Skeletal muscle tissue (tissue), 4 donors: ENCODE measurements around the gene NEURL1B. TPM values are rescaled to one million over a fixed set of nuclear protein-coding genes. Genes with fewer than 3 reads are reported as not detected.
"Not testable (repeated sequence)": the region's sequence is repeated elsewhere in the genome, so short reads cannot be mapped to it uniquely, and the experiment has no call there.

Experiments
- H3K27ac ChIP-seq: one replicate; pipeline ENCODE4 v1.7.0; 2013; ENCODE audit warnings: mild to moderate bottlenecking, low read depth, low read length, inconsistent platforms
- H3K27me3 ChIP-seq, 3 donors: one replicate each; pipeline ENCODE4 v1.7.0; 2013; ENCODE audit warnings: low read length in 3 of 3; ENCODE audit not compliant: control insufficient read depth in 3 of 3, insufficient read depth in 3 of 3
- H3K36me3 ChIP-seq, 3 donors: one replicate each; pipeline ENCODE4 v1.7.0; 2013; ENCODE audit warnings: low read length in 3 of 3; ENCODE audit not compliant: control insufficient read depth in 3 of 3, insufficient read depth in 3 of 3
- H3K4me1 ChIP-seq, 3 donors: one replicate each; pipeline ENCODE4 v1.7.0; 2013; ENCODE audit warnings: low read length in 3 of 3, mild to moderate bottlenecking in 3 of 3; ENCODE audit not compliant: control insufficient read depth in 3 of 3, insufficient read depth in 3 of 3
- H3K4me3 ChIP-seq, 3 donors: one replicate each; pipeline ENCODE4 v1.7.0; 2013; ENCODE audit warnings: low read length in 3 of 3
- H3K9ac ChIP-seq, 3 donors: one replicate each; pipeline ENCODE4 v1.7.0; 2013; ENCODE audit warnings: low read length in 3 of 3, mild to moderate bottlenecking in 3 of 3, moderate library complexity in 2 of 3, low read depth in 1 of 3
- H3K9me3 ChIP-seq, 3 donors: one replicate each; pipeline ENCODE4 v1.7.0; 2013; ENCODE audit warnings: low read length in 3 of 3; ENCODE audit not compliant: control insufficient read depth in 3 of 3
- total RNA-seq: library from RNA; depleted of rRNA; stranded (reverse); fragments of >200 nt; gene quantifications from one replicate; pipeline ENCODE4 v1.2.3, GENCODE V29; 2014
- donor health status: Osteomylitis.

The NEURL1B gene
- total RNA-seq, 1 donor from 2014 or later: 23.0 TPM

DNA sequence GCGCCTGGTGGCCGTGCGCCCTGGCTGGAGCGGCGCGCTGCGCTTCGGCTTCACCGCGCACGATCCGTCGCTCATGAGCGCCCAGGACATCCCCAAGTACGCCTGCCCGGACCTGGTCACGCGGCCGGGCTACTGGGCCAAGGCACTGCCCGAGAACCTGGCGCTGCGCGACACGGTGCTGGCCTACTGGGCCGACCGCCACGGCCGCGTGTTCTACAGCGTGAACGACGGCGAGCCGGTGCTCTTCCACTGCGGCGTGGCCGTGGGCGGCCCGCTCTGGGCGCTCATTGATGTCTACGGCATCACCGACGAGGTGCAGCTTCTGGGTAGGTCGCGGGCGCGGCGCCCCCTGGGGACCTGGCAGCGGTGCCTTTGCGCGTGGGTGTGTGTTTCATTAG, 28.9 kb downstream of the NEURL1B start:
- Histone ChIP-seq H3K9me3 (no peaks in the 10 kb centered on the region), H3K27ac (no peak overlapping the region), H3K4me1 (peaks cover 13 to 29% (median 18%) of the 10 kb centered on the region in 3 donors)

DNA sequence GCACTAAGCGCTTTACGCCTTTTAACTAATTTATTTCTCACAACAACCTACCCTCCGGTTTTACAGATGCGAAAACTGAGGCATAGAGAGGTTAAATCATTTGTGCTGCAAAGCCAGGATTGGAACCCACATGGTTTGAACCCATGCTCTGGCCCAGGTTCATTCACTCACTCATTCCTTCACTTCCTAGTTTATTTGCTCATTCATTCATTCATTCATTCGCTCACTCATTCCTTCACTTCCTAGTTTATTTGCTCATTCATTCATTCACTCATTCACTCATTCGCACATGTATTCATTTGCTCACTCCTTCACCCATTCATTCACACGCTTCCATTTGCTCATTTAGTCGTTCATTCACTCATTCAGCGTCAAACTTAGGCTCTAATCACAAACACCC, 29.4 kb downstream of the NEURL1B start:
- no peak overlapping the region for H3K27ac ChIP-seq
- H3K4me3 ChIP-seq: no peak overlapping the region
- H3K9me3 ChIP-seq: no peaks in the 10 kb centered on the region
- H3K36me3 ChIP-seq: peaks cover 0 to 2% (median 2%) of the 10 kb centered on the region in 3 donors
- no peak overlapping the region for H3K9ac ChIP-seq
- H3K27me3 ChIP-seq: no peaks in the 10 kb centered on the region
- peaks cover 13 to 27% (median 14%) of the 10 kb centered on the region in 3 donors for H3K4me1 ChIP-seq

More for the DNA sequence above, 28.9 kb downstream of the NEURL1B start:
- H3K9ac ChIP-seq: no peak overlapping the region
- peaks cover 0 to 2% (median 2%) of the 10 kb centered on the region in 3 donors for H3K36me3 ChIP-seq
- H3K4me3 ChIP-seq: no peak overlapping the region
- H3K27me3 ChIP-seq: no peaks in the 10 kb centered on the region

DNA sequence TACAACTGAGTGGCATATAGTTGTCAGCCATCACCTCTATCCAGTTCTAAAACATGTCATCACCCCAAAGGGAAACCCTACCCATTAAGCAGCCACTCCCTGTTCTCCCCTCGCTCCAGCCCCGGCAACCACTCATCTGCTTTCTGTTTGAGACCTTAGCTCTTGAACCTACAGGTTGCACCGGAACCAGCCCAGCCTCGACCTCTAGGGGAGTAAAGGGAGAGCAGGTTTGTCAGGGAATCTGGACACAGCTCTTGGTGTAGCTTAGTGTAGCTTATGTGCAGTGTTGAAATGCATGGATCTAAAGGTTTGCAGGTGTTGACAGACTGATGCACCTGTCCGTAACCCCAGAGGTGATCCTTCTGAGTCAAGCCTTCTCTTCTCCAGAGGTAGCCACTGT, 30.0 kb downstream of the NEURL1B start:
- no peak overlapping the region for H3K27ac ChIP-seq
- no peak overlapping the region for H3K9ac ChIP-seq
- no peaks in the 10 kb centered on the region for H3K27me3 ChIP-seq
- H3K9me3 ChIP-seq: no peaks in the 10 kb centered on the region
- H3K4me3 ChIP-seq: no peak overlapping the region
- H3K4me1 ChIP-seq: peaks cover 9 to 27% (median 15%) of the 10 kb centered on the region in 3 donors
- peaks cover 0 to 2% (median 2%) of the 10 kb centered on the region in 3 donors for H3K36me3 ChIP-seq

DNA sequence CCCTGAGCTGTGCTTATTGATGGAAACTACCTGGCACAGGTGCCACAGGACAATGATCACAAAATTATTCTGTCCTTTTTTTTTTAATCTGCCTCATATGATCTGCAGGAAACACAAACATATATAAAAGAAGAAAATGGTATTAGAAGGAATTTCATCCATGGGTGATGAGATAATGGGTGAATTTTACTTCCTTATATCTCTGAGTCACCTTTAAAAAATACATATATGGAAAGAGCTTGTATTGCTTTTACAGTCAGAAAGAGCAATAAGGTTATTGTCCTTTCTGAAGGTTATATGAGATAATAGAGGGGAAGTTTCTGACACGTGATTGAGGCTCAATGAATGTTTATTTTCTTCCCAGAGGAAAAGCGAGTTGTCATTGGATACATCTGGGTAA, 31.6 kb downstream of the NEURL1B start:
- Histone ChIP-seq H3K4me3 (no peak overlapping the region), H3K36me3 (peaks cover 0 to 12% (median 2%) of the 10 kb centered on the region in 3 donors), H3K9ac (no peak overlapping the region), H3K27me3 (no peaks in the 10 kb centered on the region), H3K4me1 (peaks cover 17 to 30% (median 25%) of the 10 kb centered on the region in 3 donors), H3K27ac (no peak overlapping the region), H3K9me3 (no peaks in the 10 kb centered on the region)

DNA sequence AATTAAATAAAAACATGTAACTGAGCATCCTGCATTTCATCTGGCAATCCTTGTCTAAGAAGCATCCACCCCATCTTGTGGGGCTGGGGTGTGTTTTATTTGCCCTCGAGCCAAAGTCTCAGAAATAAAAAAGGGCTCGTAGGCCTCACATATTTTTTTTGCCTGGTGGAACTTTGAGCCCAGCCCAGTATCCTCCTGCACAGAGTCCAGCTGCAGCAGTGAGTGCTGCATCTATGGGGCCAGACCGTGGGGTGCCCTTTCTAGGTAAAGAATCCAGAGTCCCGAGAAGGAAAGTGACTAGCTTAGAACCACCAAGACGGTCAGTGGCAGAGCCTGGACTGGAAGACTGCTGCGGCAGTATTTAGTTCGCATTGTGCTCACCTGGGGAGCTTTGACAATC, 33.1 kb downstream of the NEURL1B start:
- no peak overlapping the region for H3K9ac ChIP-seq
- H3K27me3 ChIP-seq: no peaks in the 10 kb centered on the region
- peaks cover 12 to 36% (median 27%) of the 10 kb centered on the region in 3 donors for H3K4me1 ChIP-seq
- H3K4me3 ChIP-seq: no peak overlapping the region
- H3K36me3 ChIP-seq: peaks cover 0 to 14% (median 2%) of the 10 kb centered on the region in 3 donors
- no peak overlapping the region for H3K27ac ChIP-seq
- H3K9me3 ChIP-seq: no peaks in the 10 kb centered on the region

DNA sequence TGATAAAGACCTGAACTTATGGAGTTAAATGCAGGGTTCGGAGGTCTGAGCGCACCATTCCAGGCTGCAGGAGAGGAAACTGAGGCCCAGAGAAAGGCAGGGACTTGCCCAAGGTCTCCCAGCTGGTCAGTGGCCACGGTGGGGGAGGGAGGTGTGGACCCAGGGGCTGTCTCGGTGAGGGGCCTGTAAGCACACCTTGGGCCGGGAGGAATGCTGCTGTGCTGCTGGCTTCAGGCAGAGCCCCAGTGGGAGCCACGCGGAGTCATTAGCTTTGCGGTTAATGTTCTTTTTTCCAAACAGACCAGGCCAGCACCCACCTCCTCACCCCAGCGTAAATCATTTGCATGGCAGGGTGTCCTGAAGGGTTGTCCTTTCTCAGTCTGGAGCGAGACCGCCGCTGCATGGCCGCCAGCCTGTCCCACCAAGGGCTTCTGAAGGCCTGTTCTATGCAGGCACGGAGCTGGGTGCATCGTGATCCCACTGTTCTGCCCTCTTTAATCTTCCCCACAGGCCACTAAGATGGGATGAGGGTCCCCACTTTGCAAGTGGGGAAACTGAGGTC, 35.9 kb downstream of the NEURL1B start:
- peaks cover 18 to 48% (median 37%) of the 10 kb centered on the region in 3 donors for H3K4me1 ChIP-seq
- H3K9ac ChIP-seq: no peak overlapping the region
- H3K27ac ChIP-seq: no peak overlapping the region
- no peaks in the 10 kb centered on the region for H3K27me3 ChIP-seq
- H3K9me3 ChIP-seq: no peaks in the 10 kb centered on the region
- no peak overlapping the region for H3K4me3 ChIP-seq
- H3K36me3 ChIP-seq: peaks cover 0 to 15% (median 0%) of the 10 kb centered on the region in 3 donors

DNA sequence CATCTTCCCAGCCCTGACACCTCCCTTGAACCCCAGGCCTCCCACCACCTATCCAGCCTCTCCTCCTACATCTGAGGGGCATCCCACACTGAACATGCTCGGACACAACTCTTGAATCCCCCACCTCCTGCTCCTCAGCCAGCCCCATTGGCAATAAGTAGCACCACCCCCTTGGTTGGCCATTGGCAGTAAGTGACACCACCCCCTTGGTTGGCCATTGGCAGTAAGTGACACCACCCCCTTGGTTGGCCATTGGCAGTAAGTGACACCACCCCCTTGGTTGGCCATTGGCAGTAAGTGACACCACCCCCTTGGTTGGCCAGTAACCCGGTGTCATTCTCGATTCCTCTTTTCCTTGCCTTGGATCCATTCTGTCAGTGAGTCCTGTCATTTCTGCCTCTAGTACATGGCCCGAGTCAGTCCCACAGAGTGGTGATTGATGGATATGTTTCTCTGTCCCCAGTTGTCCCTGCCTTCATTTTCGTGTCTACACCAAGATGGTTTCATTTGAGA, 37.4 kb downstream of the NEURL1B start:
- Histone ChIP-seq H3K36me3 (peaks cover 0 to 19% (median 0%) of the 10 kb centered on the region in 3 donors), H3K4me1 (peaks cover 18 to 48% (median 37%) of the 10 kb centered on the region in 3 donors), H3K27ac (peak overlapping the region; percentile 19), H3K4me3 (peak overlapping the region in 1 of 3 donors; percentile 22)
- H3K9me3 ChIP-seq, H3K9ac ChIP-seq, H3K27me3 ChIP-seq: not testable (repeated sequence)

DNA sequence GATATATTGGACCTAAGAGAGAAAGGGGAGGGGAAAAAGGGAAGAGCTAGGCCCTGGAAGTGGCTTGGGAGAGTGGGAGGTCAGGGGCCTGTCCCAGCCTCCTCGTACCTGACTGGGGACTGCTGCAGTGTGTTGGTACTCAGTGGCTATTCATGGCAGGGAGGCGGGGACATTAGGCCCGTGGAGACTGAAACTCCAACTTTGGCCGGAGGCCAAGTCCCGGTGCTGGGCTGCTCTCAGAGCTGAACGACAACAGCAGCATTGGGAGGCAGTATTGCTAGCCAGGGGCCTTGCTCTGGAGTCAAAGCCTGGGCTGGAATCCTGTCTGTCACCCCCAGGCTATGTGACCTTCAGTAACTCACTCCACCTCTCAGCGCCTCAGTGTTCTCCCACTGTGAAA, 37.8 kb downstream of the NEURL1B start:
- H3K4me3 ChIP-seq: peak overlapping the region in 1 of 3 donors; percentile 22
- peak overlapping the region in 1 of 3 donors; percentile 35 for H3K9ac ChIP-seq
- H3K27me3 ChIP-seq: no peaks in the 10 kb centered on the region
- H3K27ac ChIP-seq: peak overlapping the region; percentile 19
- H3K36me3 ChIP-seq: peaks cover 0 to 19% (median 0%) of the 10 kb centered on the region in 3 donors
- peaks cover 18 to 48% (median 37%) of the 10 kb centered on the region in 3 donors for H3K4me1 ChIP-seq
- H3K9me3 ChIP-seq: no peaks in the 10 kb centered on the region

DNA sequence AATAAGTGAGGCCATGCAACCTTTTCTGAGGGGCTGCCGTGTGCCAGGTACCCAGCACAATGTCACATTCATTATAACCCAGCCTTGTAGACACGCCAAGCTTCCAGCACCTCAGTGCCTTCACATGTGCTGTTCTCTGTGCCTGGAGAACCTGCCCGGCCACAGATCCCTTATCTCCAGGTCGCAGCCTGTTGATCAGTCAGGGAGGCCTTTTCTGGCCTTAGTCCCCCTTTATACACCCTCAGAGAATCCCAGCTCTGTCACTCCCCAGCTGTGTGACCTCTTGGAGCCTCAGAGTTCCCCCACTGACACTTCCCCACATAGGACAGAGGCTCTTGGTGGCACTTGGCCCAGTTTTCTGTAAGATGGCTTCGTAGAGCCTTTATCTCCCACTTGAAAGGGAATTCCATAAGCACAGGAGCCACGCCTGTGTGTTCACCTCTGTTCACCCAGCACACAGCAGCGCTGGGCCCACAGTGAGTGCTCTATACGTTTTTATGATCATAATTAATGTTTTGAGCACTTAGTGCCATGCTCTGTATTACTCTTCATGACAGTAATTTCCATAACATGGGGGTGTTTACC, 38.7 kb downstream of the NEURL1B start:
- H3K9ac ChIP-seq: peak overlapping the region in 1 of 3 donors; percentile 35
- H3K4me3 ChIP-seq: no peak overlapping the region
- H3K4me1 ChIP-seq: peaks cover 18 to 43% (median 37%) of the 10 kb centered on the region in 3 donors
- H3K9me3 ChIP-seq: no peaks in the 10 kb centered on the region
- H3K27me3 ChIP-seq: no peaks in the 10 kb centered on the region
- peak overlapping the region; percentile 18 for H3K27ac ChIP-seq
- peaks cover 0 to 19% (median 0%) of the 10 kb centered on the region in 3 donors for H3K36me3 ChIP-seq

DNA sequence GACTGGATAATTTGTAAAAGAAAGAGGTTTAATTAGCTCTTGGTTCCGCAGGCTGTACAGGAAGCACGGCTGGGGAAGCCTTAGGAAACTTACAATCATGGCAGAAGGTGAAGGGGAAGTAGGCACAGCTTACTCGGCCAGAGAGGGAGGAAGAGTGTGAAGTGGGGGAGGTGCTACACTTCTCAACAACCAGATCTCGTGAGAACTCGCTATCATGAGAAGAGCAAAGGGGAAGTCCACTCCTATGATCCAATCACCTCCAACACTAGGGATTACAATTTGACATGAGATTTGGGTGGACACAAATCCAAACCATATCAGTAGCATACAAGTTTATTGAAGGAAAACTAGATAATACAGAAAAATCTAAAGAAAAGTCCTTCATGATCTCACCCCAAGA, 39.9 kb downstream of the NEURL1B start:
- H3K4me1 ChIP-seq: peaks cover 21 to 46% (median 33%) of the 10 kb centered on the region in 3 donors
- H3K9me3 ChIP-seq: no peaks in the 10 kb centered on the region
- H3K4me3 ChIP-seq: no peak overlapping the region
- no peak overlapping the region for H3K27ac ChIP-seq
- H3K27me3 ChIP-seq: no peaks in the 10 kb centered on the region
- H3K9ac ChIP-seq: no peak overlapping the region
- H3K36me3 ChIP-seq: peaks cover 0 to 19% (median 0%) of the 10 kb centered on the region in 3 donors
